Osteocyte (in vitro differentiated cells): ENCODE results near the gene ARMC2. TPM values are rescaled to one million over a fixed set of nuclear protein-coding genes. Genes with fewer than 3 reads are reported as not detected.

ENCODE experiments used
- DNase-seq: peaks from one replicate; pipeline ENCODE4 v3.0.0; 2021; ENCODE audit warnings: mixed read lengths; ENCODE audit not compliant: unreplicated experiment; ENCODE audit errors: extremely low spot score
- H3K27ac Mint-ChIP-seq: one replicate; pipeline ENCODE4 v1.8.0; 2021; ENCODE audit warnings: mild to moderate bottlenecking, mixed read lengths; ENCODE audit not compliant: unreplicated experiment
- H3K27me3 Mint-ChIP-seq: one replicate; pipeline ENCODE4 v1.8.0; 2021; ENCODE audit warnings: mixed read lengths; ENCODE audit not compliant: unreplicated experiment
- H3K36me3 Mint-ChIP-seq: one replicate; pipeline ENCODE4 v1.8.0; 2021; ENCODE audit warnings: mixed read lengths; ENCODE audit not compliant: unreplicated experiment
- H3K4me1 Mint-ChIP-seq: one replicate; pipeline ENCODE4 v1.8.0; 2021; ENCODE audit warnings: mixed read lengths; ENCODE audit not compliant: unreplicated experiment
- H3K4me3 Mint-ChIP-seq: one replicate; pipeline ENCODE4 v1.8.0; 2021; ENCODE audit warnings: mild to moderate bottlenecking, moderate library complexity, mixed read lengths; ENCODE audit not compliant: unreplicated experiment
- H3K9me3 Mint-ChIP-seq: one replicate; pipeline ENCODE4 v1.8.0; 2021; ENCODE audit warnings: mixed read lengths; ENCODE audit not compliant: unreplicated experiment
- CTCF ChIP-seq: fragments of 200-600 bp; sonication (generic); IDR thresholded peaks from 2 replicates; pipeline ENCODE4 v1.5.0; 2021; ENCODE audit warnings: antibody characterized with exemption, mild to moderate bottlenecking, moderate library complexity
- total RNA-seq: library from RNA; stranded (reverse); gene quantifications from 2 replicates; pipeline ENCODE4 v1.2.1, GENCODE V29; 2021

The ARMC2 gene
- total RNA-seq, 1 donor from 2014 or later = 8.3 TPM

- Mint-ChIP-seq H3K4me1 (peaks cover 10% of the 10 kb centered on the region), H3K36me3 (no peaks in the 10 kb centered on the region), H3K4me3 (no peak overlapping the region), H3K27ac (no peak overlapping the region), H3K9me3 (no peaks in the 10 kb centered on the region), H3K27me3 (no peaks in the 10 kb centered on the region)
- DNase-seq = no peak
- no peak for TF ChIP-seq CTCF
Observed at GRCh38 chr6:108904741-108905140, 56.5 kb downstream of the ARMC2 start.

- Mint-ChIP-seq H3K27ac (no peak overlapping the region), H3K4me3 (no peak overlapping the region)
- DNase-seq = no peak
Observed at GRCh38 chr6:108914235-108915022, 66.2 kb downstream of the ARMC2 start.

GRCh38 chr6:108915258-108915657 lies 67.0 kb downstream of the ARMC2 start:
- DNase-seq = no peak
- H3K27ac Mint-ChIP-seq = no peak overlapping the region
- no peak overlapping the region for H3K4me3 Mint-ChIP-seq
- peaks cover 3% of the 10 kb centered on the region for H3K36me3 Mint-ChIP-seq
- no peak for TF ChIP-seq CTCF
- H3K27me3 Mint-ChIP-seq = peaks cover 10% of the 10 kb centered on the region
- H3K9me3 Mint-ChIP-seq = no peaks in the 10 kb centered on the region
- no peaks in the 10 kb centered on the region for H3K4me1 Mint-ChIP-seq

More at GRCh38 chr6:108914235-108915022, 66.2 kb downstream of the ARMC2 start:
- Mint-ChIP-seq H3K4me1 (no peaks in the 10 kb centered on the region), H3K9me3 (no peaks in the 10 kb centered on the region), H3K27me3 (peaks cover 8% of the 10 kb centered on the region), H3K36me3 (peaks cover 3% of the 10 kb centered on the region)
- TF ChIP-seq CTCF = peak; percentile 49

- H3K27me3 Mint-ChIP-seq = peaks cover 9% of the 10 kb centered on the region
- no peak for TF ChIP-seq CTCF
- H3K4me1 Mint-ChIP-seq = no peaks in the 10 kb centered on the region
- no peaks in the 10 kb centered on the region for H3K9me3 Mint-ChIP-seq
- DNase-seq = no peak
- H3K36me3 Mint-ChIP-seq = peaks cover 3% of the 10 kb centered on the region
- H3K27ac Mint-ChIP-seq = no peak overlapping the region
- no peak overlapping the region for H3K4me3 Mint-ChIP-seq
Observed at GRCh38 chr6:108916026-108916686, 67.9 kb downstream of the ARMC2 start.

GRCh38 chr6:108920751-108921150 lies 72.5 kb downstream of the ARMC2 start:
- Mint-ChIP-seq H3K4me1 (no peaks in the 10 kb centered on the region), H3K9me3 (no peaks in the 10 kb centered on the region), H3K27me3 (peaks cover 15% of the 10 kb centered on the region), H3K27ac (no peak overlapping the region), H3K36me3 (peaks cover 3% of the 10 kb centered on the region), H3K4me3 (no peak overlapping the region)
- DNase-seq = no peak
- TF ChIP-seq CTCF = no peak
